Muscle layer of duodenum (tissue), 2 donors: Measurements from ENCODE around the gene GRID2.
"Not testable (repeated sequence)": the region's sequence is repeated elsewhere in the genome, so short reads cannot be mapped to it uniquely, and the experiment has no call there.

Source experiments
- H3K27ac ChIP-seq: one replicate; pipeline ENCODE4 v1.7.0; 2013; ENCODE audit warnings: mild to moderate bottlenecking, low read length
- H3K27me3 ChIP-seq: one replicate; pipeline ENCODE4 v1.7.0; 2013; ENCODE audit warnings: low read depth, mild to moderate bottlenecking, control low read depth, low read length
- H3K36me3 ChIP-seq, 2 donors: one replicate each; pipeline ENCODE4 v1.7.0; 2013; ENCODE audit warnings: low read length in 2 of 2, control low read depth in 1 of 2, mild to moderate bottlenecking in 1 of 2; ENCODE audit not compliant: insufficient read depth in 2 of 2, control insufficient read depth in 1 of 2
- H3K4me1 ChIP-seq, 2 donors: one replicate each; pipeline ENCODE4 v1.7.0; 2013; ENCODE audit warnings: low read length in 2 of 2, mild to moderate bottlenecking in 2 of 2, control low read depth in 1 of 2, moderate library complexity in 1 of 2; ENCODE audit not compliant: insufficient read depth in 2 of 2, control insufficient read depth in 1 of 2
- H3K4me3 ChIP-seq, 2 donors: one replicate each; pipeline ENCODE4 v1.7.0; 2013; ENCODE audit warnings: low read length in 2 of 2, low read depth in 1 of 2, mild to moderate bottlenecking in 1 of 2
- H3K9me3 ChIP-seq, 2 donors: one replicate each; pipeline ENCODE4 v1.7.0; 2013; ENCODE audit warnings: low read length in 2 of 2, control low read depth in 1 of 2, mild to moderate bottlenecking in 1 of 2; ENCODE audit not compliant: control insufficient read depth in 1 of 2
- donor health status: healthy.

GRID2 gene

DNA sequence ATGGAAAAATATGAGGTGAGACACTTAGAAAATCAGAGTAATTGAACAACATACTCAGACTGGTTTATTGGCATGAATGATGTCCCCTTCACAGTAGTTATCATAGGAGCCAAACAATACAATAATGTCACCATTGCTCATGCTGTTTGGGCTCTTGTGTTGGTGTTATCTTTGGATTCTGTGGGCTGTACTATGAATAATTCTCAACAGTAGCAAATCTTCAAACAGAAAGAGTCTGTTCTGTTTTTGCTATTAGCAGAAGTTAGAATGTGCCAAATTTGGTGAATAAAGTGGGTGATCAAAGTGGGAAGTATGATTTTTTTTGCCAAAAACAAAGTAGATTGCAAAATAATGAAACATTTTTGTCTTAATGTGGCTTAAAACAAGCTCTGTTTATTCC, 58.3 kb downstream of the GRID2 start:
- Histone ChIP-seq H3K27me3 (no peaks in the 10 kb centered on the region), H3K36me3 (no peaks in the 10 kb centered on the region), H3K9me3 (no peaks in the 10 kb centered on the region), H3K4me1 (no peaks in the 10 kb centered on the region), H3K27ac (no peak overlapping the region), H3K4me3 (no peak overlapping the region)

DNA sequence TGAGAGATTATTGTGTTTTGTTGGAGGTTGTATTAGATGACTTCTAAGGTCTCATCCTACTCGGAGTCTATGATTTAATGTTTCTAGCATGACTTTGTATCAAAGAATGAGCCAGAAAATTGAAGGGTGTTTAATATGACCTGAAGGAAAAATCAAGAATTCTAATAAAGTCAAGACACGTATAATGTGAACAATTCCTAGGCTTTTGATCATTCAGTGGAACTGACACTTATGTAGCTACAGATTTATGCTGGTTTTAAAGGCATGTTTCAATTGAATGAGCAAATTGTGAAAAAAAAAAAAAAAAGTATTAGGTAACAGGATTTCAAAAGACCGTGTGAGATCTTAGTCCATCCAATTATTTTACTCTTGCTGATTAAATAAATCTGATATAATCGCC, 64.9 kb downstream of the GRID2 start:
- Histone ChIP-seq H3K9me3 (no peaks in the 10 kb centered on the region), H3K27me3 (no peaks in the 10 kb centered on the region), H3K4me1 (no peaks in the 10 kb centered on the region), H3K36me3 (no peaks in the 10 kb centered on the region), H3K4me3 (no peak overlapping the region), H3K27ac (no peak overlapping the region)

GRCh38 chr4:92381616-92382015, 77.8 kb downstream of the GRID2 start:
- no peaks in the 10 kb centered on the region for H3K36me3 ChIP-seq
- H3K27ac ChIP-seq = no peak overlapping the region
- no peaks in the 10 kb centered on the region for H3K4me1 ChIP-seq
- no peak overlapping the region for H3K4me3 ChIP-seq
- H3K9me3 ChIP-seq = no peaks in the 10 kb centered on the region
- H3K27me3 ChIP-seq = no peaks in the 10 kb centered on the region

GRCh38 chr4:92382128-92382527, 78.4 kb downstream of the GRID2 start:
- Histone ChIP-seq H3K27ac (no peak overlapping the region), H3K4me3 (no peak overlapping the region), H3K36me3 (no peaks in the 10 kb centered on the region), H3K4me1 (no peaks in the 10 kb centered on the region), H3K27me3 (no peaks in the 10 kb centered on the region), H3K9me3 (no peaks in the 10 kb centered on the region)

- Histone ChIP-seq H3K9me3 (no peaks in the 10 kb centered on the region), H3K27me3 (no peaks in the 10 kb centered on the region), H3K4me1 (no peaks in the 10 kb centered on the region), H3K27ac (no peak overlapping the region), H3K4me3 (no peak overlapping the region), H3K36me3 (no peaks in the 10 kb centered on the region)
Measured at GRCh38 chr4:92387459-92388069, 83.8 kb downstream of the GRID2 start.

DNA sequence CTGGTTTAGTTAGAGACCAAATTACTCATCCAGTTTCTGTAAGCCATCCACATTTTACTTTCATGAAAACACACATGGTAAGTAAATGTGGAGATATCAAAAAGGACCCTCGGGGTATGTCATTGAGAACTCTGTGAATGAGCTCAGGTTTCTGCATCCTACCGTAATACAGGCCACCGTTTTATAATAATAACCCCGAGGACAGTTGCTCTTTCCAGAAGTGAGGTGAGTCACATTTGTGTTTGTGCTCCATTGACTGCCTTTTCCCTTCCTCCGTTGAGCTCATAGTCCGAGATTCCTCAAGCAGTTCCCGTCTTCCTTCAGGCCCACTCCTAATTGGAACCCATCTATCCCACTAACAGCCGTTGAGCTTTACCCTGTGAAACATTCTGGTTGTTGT, 95.3 kb downstream of the GRID2 start:
- Histone ChIP-seq H3K4me3 (no peak overlapping the region), H3K9me3 (no peaks in the 10 kb centered on the region), H3K27me3 (no peaks in the 10 kb centered on the region), H3K36me3 (no peaks in the 10 kb centered on the region), H3K4me1 (no peaks in the 10 kb centered on the region), H3K27ac (no peak overlapping the region)

DNA sequence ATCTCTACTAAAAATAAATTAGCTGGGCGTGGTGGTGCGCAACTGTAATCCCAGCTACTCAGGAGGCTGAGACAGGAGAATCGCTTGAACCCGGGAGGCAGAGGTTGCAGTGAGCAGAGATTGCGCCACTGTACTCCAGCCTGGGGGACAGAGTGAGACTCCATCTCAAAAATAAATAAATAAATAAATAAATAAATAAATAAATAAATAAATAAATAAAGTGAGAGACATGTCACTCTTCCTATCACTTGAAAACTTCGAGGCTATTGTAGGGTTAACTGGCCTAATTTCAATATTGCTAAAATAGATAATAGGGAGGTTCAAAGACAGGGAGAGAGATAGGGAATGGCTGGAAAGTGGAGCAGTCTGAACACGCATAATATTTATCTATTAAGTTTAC, 99.8 kb downstream of the GRID2 start:
- H3K4me3 ChIP-seq, H3K9me3 ChIP-seq, H3K27ac ChIP-seq, H3K27me3 ChIP-seq, H3K36me3 ChIP-seq, H3K4me1 ChIP-seq: not testable (repeated sequence)

DNA sequence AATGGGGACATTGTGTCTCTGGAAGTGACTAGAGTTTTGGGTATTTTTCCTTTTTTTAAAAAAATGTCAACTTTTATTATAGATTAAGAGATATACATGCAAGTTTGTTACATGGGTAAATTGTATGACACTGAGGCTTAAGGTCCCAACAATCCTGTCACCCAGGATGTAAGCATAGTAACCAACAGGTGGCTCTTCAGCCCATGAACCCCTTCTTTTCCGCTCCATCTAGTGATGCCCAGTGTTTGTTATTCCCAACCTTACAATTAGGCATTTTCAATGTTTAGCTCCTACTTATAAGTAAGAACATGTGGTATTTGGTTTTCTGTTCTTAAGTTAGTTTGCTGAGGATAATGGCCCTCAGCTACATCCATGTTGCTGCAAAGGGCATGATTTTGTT, 102.7 kb downstream of the GRID2 start:
- Histone ChIP-seq H3K27ac (no peak overlapping the region), H3K4me1 (no peaks in the 10 kb centered on the region), H3K9me3 (no peaks in the 10 kb centered on the region)

GRCh38 chr4:92421920-92422319, 118.2 kb downstream of the GRID2 start:
- no peaks in the 10 kb centered on the region for H3K27me3 ChIP-seq
- no peaks in the 10 kb centered on the region for H3K36me3 ChIP-seq
- no peaks in the 10 kb centered on the region for H3K4me1 ChIP-seq
- H3K9me3 ChIP-seq = no peaks in the 10 kb centered on the region
- H3K27ac ChIP-seq = no peak overlapping the region
- no peak overlapping the region for H3K4me3 ChIP-seq

More for the DNA sequence above, 102.7 kb downstream of the GRID2 start:
- Histone ChIP-seq H3K27me3 (no peaks in the 10 kb centered on the region), H3K36me3 (no peaks in the 10 kb centered on the region), H3K4me3 (no peak overlapping the region)

DNA sequence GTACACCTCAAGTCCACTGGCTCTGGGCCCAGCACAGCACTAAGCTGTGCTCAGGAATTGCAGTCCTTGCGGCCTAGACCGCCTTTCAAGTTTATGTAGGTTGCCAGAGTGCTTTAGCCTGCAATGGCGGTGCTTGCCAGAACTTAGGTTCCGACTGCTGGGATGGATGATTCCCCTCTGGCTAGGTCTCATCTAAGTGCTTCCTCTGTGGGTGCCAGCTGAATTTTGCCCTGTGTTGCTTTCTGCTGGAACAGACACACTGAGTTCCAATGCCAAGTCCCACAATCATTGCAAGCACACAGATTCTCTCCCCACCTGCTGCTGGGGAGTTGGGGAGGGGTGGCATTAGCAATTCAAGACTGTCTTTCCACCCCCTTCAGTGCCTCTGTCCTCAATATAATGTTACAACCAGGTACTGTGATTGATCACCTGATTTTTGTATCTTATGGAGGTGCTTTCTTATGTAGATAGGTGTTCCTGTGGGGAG, 129.5 kb downstream of the GRID2 start:
- Histone ChIP-seq H3K9me3 (peaks cover 0 to 2% of the 10 kb centered on the region in 2 donors), H3K4me1 (no peaks in the 10 kb centered on the region), H3K27me3 (no peaks in the 10 kb centered on the region), H3K36me3 (no peaks in the 10 kb centered on the region), H3K4me3 (no peak overlapping the region), H3K27ac (no peak overlapping the region)

DNA sequence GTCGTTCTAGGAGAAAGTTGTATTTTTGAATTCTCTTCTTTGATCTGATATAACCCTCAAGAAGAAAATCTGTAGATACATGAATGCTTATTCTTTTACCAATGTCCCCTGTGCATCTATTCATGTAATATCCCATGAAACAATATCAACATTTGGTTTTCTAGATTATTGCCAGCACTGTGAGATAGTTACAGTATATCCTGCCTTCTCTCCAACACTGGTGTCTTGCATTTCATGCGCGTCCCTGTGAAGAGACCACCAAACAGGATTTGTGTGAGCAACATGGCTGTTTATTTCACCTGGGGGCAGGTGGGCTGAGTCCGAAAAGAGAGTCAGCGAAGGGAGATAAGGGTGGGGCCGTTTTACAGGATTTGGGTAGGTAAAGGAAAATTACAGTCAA, 135.0 kb downstream of the GRID2 start:
- not testable (repeated sequence) for H3K27me3 ChIP-seq, H3K4me3 ChIP-seq, H3K9me3 ChIP-seq, H3K27ac ChIP-seq, H3K36me3 ChIP-seq, H3K4me1 ChIP-seq

DNA sequence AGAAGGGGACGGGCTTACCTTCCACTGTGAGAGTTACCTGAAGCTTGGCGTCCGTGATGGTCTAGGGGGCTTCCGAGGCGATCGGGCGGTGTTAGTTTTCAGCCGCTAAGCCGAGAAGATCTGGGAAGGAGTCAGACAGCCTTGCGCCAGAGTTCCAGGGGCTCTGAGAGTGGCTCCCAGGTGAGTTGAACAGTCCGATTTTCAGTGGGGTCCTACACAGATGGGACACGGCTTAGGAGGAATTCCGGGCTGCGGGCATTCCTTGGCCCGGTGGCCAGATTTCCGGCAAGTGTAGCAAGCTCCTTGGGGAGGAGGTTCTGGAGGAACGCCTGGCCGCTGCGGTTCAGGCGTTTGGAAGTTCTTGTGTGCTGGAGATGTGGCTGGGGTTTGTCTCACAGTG, 138.4 kb downstream of the GRID2 start:
- H3K4me3 ChIP-seq, H3K36me3 ChIP-seq, H3K27ac ChIP-seq, H3K27me3 ChIP-seq, H3K4me1 ChIP-seq, H3K9me3 ChIP-seq: not testable (repeated sequence)
